HepG2 (cell line): ENCODE data around the gene PCGF3. TPM values are rescaled to one million over a fixed set of nuclear protein-coding genes. Genes with fewer than 3 reads are reported as not detected.

Experiments used
- AHR ChIP-seq: IDR thresholded peaks from 2 replicates; pipeline ENCODE4 v1.6.1; 2018; ENCODE audit warnings: missing genetic modification reagents, missing compliant biosample characterization
- ASH2L ChIP-seq: fragments of 300-600, 200-600 bp; sonication (generic); IDR thresholded peaks from 2 replicates; pipeline ENCODE4 v1.7.0; 2017; ENCODE audit warnings: low read depth, mild to moderate bottlenecking, moderate library complexity, mixed read lengths, low read length; ENCODE audit not compliant: insufficient read length
- CREBL2 ChIP-seq: sonication (generic); formaldehyde crosslinking; IDR thresholded peaks from 2 replicates; pipeline ENCODE4 v1.8.1; 2023; ENCODE audit warnings: missing genetic modification reagents, mild to moderate bottlenecking, borderline replicate concordance
- ESRRA ChIP-seq: sonication (generic); formaldehyde crosslinking; IDR thresholded peaks from 2 replicates; pipeline ENCODE4 v1.5.1; 2020; ENCODE audit warnings: mild to moderate bottlenecking, low read depth, missing genetic modification reagents
- FOXM1 ChIP-seq: sonication (generic); formaldehyde crosslinking; IDR thresholded peaks from 2 replicates; pipeline ENCODE4 v1.5.0; 2020; ENCODE audit warnings: missing genetic modification reagents
- GRHL1 ChIP-seq: sonication (generic); formaldehyde crosslinking; conservative IDR thresholded peaks from 2 replicates; pipeline ENCODE4 v1.8.0; 2022; ENCODE audit warnings: missing genetic modification reagents
- HOMEZ ChIP-seq: IDR thresholded peaks from 2 replicates; pipeline ENCODE4 v1.6.1; 2016; ENCODE audit warnings: low read depth
- MLX ChIP-seq: IDR thresholded peaks from 2 replicates; pipeline ENCODE4 v1.6.1; 2016
- PLSCR1 ChIP-seq: sonication (generic); formaldehyde crosslinking; IDR thresholded peaks from 2 replicates; pipeline ENCODE4 v1.5.0; 2020; ENCODE audit warnings: missing genetic modification reagents, mild to moderate bottlenecking, borderline replicate concordance
- PREB ChIP-seq: sonication (generic); formaldehyde crosslinking; IDR thresholded peaks from 2 replicates; pipeline ENCODE4 v1.4.0; 2020; ENCODE audit warnings: missing genetic modification reagents
- PTBP1 ChIP-seq: fragments of 200-400 bp; formaldehyde crosslinking; IDR thresholded peaks from 2 replicates; pipeline ENCODE4 v1.6.1; 2018; ENCODE audit warnings: low read length, low read depth; ENCODE audit not compliant: poor library complexity, severe bottlenecking
- RNF2 ChIP-seq: fragments of 450-650 bp; conservative IDR thresholded peaks from 2 replicates; pipeline ENCODE4 v1.6.1; 2016; ENCODE audit warnings: low read depth
- SAP130 ChIP-seq: IDR thresholded peaks from 2 replicates; pipeline ENCODE4 v1.6.1; 2016; ENCODE audit warnings: low read depth
- SKI ChIP-seq: fragments of 450-650 bp; IDR thresholded peaks from one replicate; pipeline ENCODE4 v1.6.1; 2018; ENCODE audit warnings: mild to moderate bottlenecking; ENCODE audit not compliant: partially characterized antibody
- SP2 ChIP-seq: sonication (generic); formaldehyde crosslinking; IDR thresholded peaks from 2 replicates; pipeline ENCODE4 v1.5.1; 2020; ENCODE audit warnings: mild to moderate bottlenecking, missing genetic modification reagents
- ZBTB43 ChIP-seq: sonication (generic); formaldehyde crosslinking; conservative IDR thresholded peaks from 2 replicates; pipeline ENCODE4 v1.4.0; 2020; ENCODE audit warnings: missing genetic modification reagents
- ZNF136 ChIP-seq: sonication (generic); formaldehyde crosslinking; IDR thresholded peaks from 2 replicates; pipeline ENCODE4 v1.8.1; 2022; ENCODE audit warnings: low read depth, mild to moderate bottlenecking, moderate library complexity, missing genetic modification reagents
- ZNF44 ChIP-seq: sonication (generic); formaldehyde crosslinking; IDR thresholded peaks from 2 replicates; pipeline ENCODE4 v1.5.1; 2020; ENCODE audit warnings: mild to moderate bottlenecking, missing genetic modification reagents
- ZNF556 ChIP-seq: sonication (generic); formaldehyde crosslinking; IDR thresholded peaks from 2 replicates; pipeline ENCODE4 v1.4.0; 2020; ENCODE audit warnings: mild to moderate bottlenecking, missing genetic modification reagents, borderline replicate concordance
- ZNF740 ChIP-seq: sonication (generic); formaldehyde crosslinking; IDR thresholded peaks from 2 replicates; pipeline ENCODE4 v1.4.0; 2020; ENCODE audit warnings: missing genetic modification reagents
- polyA plus RNA-seq, 8 experiments: library from polyadenylated mRNA; depleted of rRNA in 3 of 8; stranded (reverse) in 7 of 8; unstranded in 1 of 8; fragments of >200 nt; fragmentation: Illumina TruSeq in 4 of 8; extraction: Trizol in 4 of 8; gene quantifications; 2 replicates each; pipeline versions ENCODE4 v1.2.1 to v1.2.3, GENCODE V29; 2011 to 2016; ENCODE audit warnings: low read depth in 4 of 8, missing spikeins in 1 of 8, mixed read lengths in 1 of 8; ENCODE audit not compliant: insufficient read depth in 1 of 8
- total RNA-seq, 5 experiments: library from RNA; depleted of rRNA; stranded (reverse); fragments of >200 nt; fragmentation: Illumina TruSeq; extraction: Trizol; gene quantifications; 2 replicates each; pipeline ENCODE4 v1.2.3, GENCODE V29; 2016; ENCODE audit warnings: low read depth in 1 of 5

Gene PCGF3
- total and polyA plus RNA-seq, 2 of the 13 experiments (the other 11 are each of a cell fraction or from before 2014, with no cell fraction given), result 28.6 to 66.2 TPM

GRCh38 chr4:674172-675035 is 31.2 kb upstream of the PCGF3 start, which contains the start of the genes ATP5ME and MYL5 (continued):
- TF ChIP-seq GRHL1 (CRISPR knock-in tag), result no peak
- no peak for TF ChIP-seq ZBTB43
- TF ChIP-seq SAP130, result peak; percentile 75
- peak; percentile 67 for TF ChIP-seq ASH2L
- TF ChIP-seq CREBL2 (CRISPR knock-in tag), result no peak
- no peak for TF ChIP-seq FOXM1
- TF ChIP-seq MLX (CRISPR knock-in tag), result peak; percentile 12; the same call in 1 of the 2 replicates
- peak; percentile 51; the same call in 1 of the 2 replicates for TF ChIP-seq ZNF44
- TF ChIP-seq ZNF556, result 0 out of 2 replicates have a peak, but pooled peaks have one; percentile 61
- no peak; the same call in 1 of the 2 replicates for TF ChIP-seq PLSCR1 (CRISPR knock-in tag)
- TF ChIP-seq SP2 (CRISPR knock-in tag), result peak; percentile 51
- TF ChIP-seq ZNF136 (CRISPR knock-in tag), result no peak
- TF ChIP-seq PTBP1, result no peak
- TF ChIP-seq HOMEZ (CRISPR knock-in tag), result no peak
- TF ChIP-seq AHR (CRISPR knock-in tag), result peak; percentile 43; the same call in 1 of the 2 replicates
- 0 out of 2 replicates have a peak, but pooled peaks have one; percentile 14 for TF ChIP-seq PREB (CRISPR knock-in tag)
- peak; percentile 72 for TF ChIP-seq ESRRA (CRISPR knock-in tag)
- peak; percentile 92 for TF ChIP-seq ZNF740 (CRISPR knock-in tag)
- TF ChIP-seq RNF2, result no peak; the same call in 1 of the 2 replicates
- peak; percentile 63 for TF ChIP-seq SKI
